GM21360 (cell line): ENCODE measurements around the gene FIZ1.

Source experiments
- ATAC-seq: cut with Tn5 transposase; IDR thresholded peaks from one replicate; pipeline ENCODE4 v1.9.1; 2021; ENCODE audit warnings: mild to moderate bottlenecking, moderate library complexity; ENCODE audit not compliant: unreplicated experiment

FIZ1 gene

GRCh38 chr19:55544014-55544413 lies 55.3 kb downstream of the FIZ1 start:
- no peak for ATAC-seq

- ATAC-seq: no peak
These were observed 55.8 kb downstream of the FIZ1 start for GRCh38 chr19:55543567-55543966.

- ATAC-seq: no peak
These were observed 56.9 kb downstream of the FIZ1 start for GRCh38 chr19:55542292-55542855.
